GM23248 (cell line): Measurements from ENCODE around the gene ZBTB16. TPM values are rescaled to one million over a fixed set of nuclear protein-coding genes. Genes with fewer than 3 reads are reported as not detected.

Experiments used
- DNase-seq: peaks from one replicate; pipeline ENCODE4 v3.0.0-alpha.2; 2015
- H2AFZ ChIP-seq: fragments of 200-600 bp; sonication (generic); 2 replicates; pipeline ENCODE4 v1.6.1; 2016; ENCODE audit warnings: antibody characterized with exemption
- H3F3A ChIP-seq: fragments of 200-600 bp; sonication (generic); 2 replicates; pipeline ENCODE4 v1.6.1; 2016; ENCODE audit warnings: mild to moderate bottlenecking, antibody characterized with exemption, mixed run types; ENCODE audit not compliant: insufficient read depth
- H3K27ac ChIP-seq: fragments of 200-600 bp; sonication (generic); 2 replicates; pipeline ENCODE4 v1.5.1; 2016; ENCODE audit warnings: mild to moderate bottlenecking
- H3K27me3 ChIP-seq: fragments of 200-600 bp; sonication (generic); replicated peaks from 2 replicates; pipeline ENCODE4 v1.6.1; 2016; ENCODE audit warnings: mild to moderate bottlenecking; ENCODE audit not compliant: insufficient read depth
- H3K36me3 ChIP-seq: fragments of 200-600 bp; sonication (generic); 2 replicates; pipeline ENCODE4 v1.6.1; 2016; ENCODE audit warnings: low read depth, mild to moderate bottlenecking
- H3K4me1 ChIP-seq: fragments of 200-600 bp; sonication (generic); 2 replicates; pipeline ENCODE4 v1.6.1; 2016; ENCODE audit warnings: mild to moderate bottlenecking; ENCODE audit not compliant: insufficient read depth
- H3K4me2 ChIP-seq: fragments of 200-600 bp; sonication (generic); one replicate; pipeline ENCODE4 v1.6.1; 2016; ENCODE audit warnings: mild to moderate bottlenecking; ENCODE audit not compliant: unreplicated experiment
- H3K4me3 ChIP-seq: fragments of 200-600 bp; sonication (generic); 2 replicates; pipeline ENCODE4 v1.5.1; 2016; ENCODE audit warnings: mild to moderate bottlenecking
- H3K79me2 ChIP-seq: fragments of 200-600 bp; sonication (generic); 2 replicates; pipeline ENCODE4 v1.6.1; 2016; ENCODE audit warnings: mild to moderate bottlenecking; ENCODE audit not compliant: insufficient read depth
- H3K9ac ChIP-seq: fragments of 200-600 bp; sonication (generic); 2 replicates; pipeline ENCODE4 v1.6.1; 2016; ENCODE audit warnings: mild to moderate bottlenecking
- H3K9me2 ChIP-seq: fragments of 200-600 bp; sonication (generic); 2 replicates; pipeline ENCODE4 v1.6.1; 2016; ENCODE audit warnings: mixed run types, mild to moderate bottlenecking, moderate library complexity; ENCODE audit not compliant: insufficient read depth
- H3K9me3 ChIP-seq: fragments of 200-600 bp; sonication (generic); one replicate; pipeline ENCODE4 v1.6.1; 2017; ENCODE audit warnings: low read depth
- H4K20me1 ChIP-seq: fragments of 200-600 bp; sonication (generic); 2 replicates; pipeline ENCODE4 v1.6.0; 2016; ENCODE audit not compliant: insufficient read depth
- EZH2 ChIP-seq: fragments of 200-600 bp; sonication (generic); IDR thresholded peaks from 2 replicates; pipeline ENCODE4 v1.6.1; 2018; ENCODE audit warnings: antibody characterized with exemption, mild to moderate bottlenecking; ENCODE audit not compliant: insufficient read depth, poor library complexity, severe bottlenecking
- EZH2phosphoT487 ChIP-seq: fragments of 200-600 bp; sonication (generic); IDR thresholded peaks from 2 replicates; pipeline ENCODE4 v1.6.1; 2018; ENCODE audit warnings: antibody characterized with exemption, moderate library complexity, mild to moderate bottlenecking, low read depth; ENCODE audit not compliant: insufficient read depth
- WGBS, 2 experiments: methylation state at CpG; one replicate each; pipeline ENCODE4 v1.1.6; 2015 to 2017; ENCODE audit warnings: low lambda C conversion rate in 2 of 2, low coverage in 1 of 2; ENCODE audit errors: missing lambda C conversion rate in 2 of 2; 5-methylcytosine and 5-hydroxymethylcytosine counted together
- in situ Hi-C: fragments of 300-500 bp; cut with MboI; formaldehyde crosslinking; loops from 2 replicates; pipeline ENCODE4 v1.15.0; 2020
- polyA plus RNA-seq: library from polyadenylated mRNA; unstranded; fragments of >200 nt; fragmentation: Nextera tagmentation; extraction: Ambion mirVana; gene quantifications from 2 replicates; pipeline ENCODE4 v1.2.1, GENCODE V29; 2016
- total RNA-seq: library from RNA; depleted of rRNA; stranded (reverse); fragments of >200 nt; shearing (Covaris generic); gene quantifications from 2 replicates; pipeline ENCODE4 v1.2.3, GENCODE V29; 2014

Gene ZBTB16
- total and polyA plus RNA-seq, 2 experiments from 2014 or later: not detected

- WGBS, 2 experiments: 22 to 29% methylated on average over 2 of the region's 2 CpGs
- in situ Hi-C loops: no loop called here
These were observed 132.4 kb downstream of the ZBTB16 start for GRCh38 chr11:114191893-114192292.

DNA sequence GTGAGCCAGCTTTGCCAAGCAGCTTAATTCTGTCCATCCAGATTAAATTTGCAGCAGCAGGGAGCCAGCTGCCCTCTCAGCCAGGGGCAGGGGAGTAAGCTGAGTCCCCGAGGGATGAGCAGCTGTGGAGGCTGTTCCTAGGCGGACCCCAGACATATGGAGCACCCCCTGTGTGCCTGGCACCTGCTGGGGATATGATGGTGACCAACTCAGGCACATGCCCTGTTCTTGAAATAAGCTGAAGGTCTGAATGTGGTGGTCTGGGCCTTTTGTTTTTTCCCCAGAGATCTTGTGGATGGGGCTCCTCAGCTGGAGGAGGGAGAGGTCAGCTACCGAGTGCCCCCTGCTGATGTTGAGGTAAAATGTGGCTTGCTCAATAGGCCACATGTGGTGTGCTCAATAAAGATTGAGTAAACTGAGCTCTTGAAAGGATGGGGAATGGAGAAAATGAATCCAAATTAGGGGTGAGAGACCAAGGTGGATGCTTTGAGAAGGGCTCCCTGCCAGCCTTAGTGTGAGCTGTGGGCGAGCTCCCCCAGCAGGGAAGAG, 133.4 kb downstream of the ZBTB16 start:
- H3K9me3 ChIP-seq: no peaks in the 10 kb centered on the region
- no peak for DNase-seq

More at GRCh38 chr11:114191893-114192292, 132.4 kb downstream of the ZBTB16 start:
- Histone ChIP-seq H3K9me3 (no peaks in the 10 kb centered on the region), H3K27ac (no peak overlapping the region), H3K4me2 (no peak overlapping the region), H3K4me1 (no peaks in the 10 kb centered on the region), H3K79me2 (no peaks in the 10 kb centered on the region), H3K27me3 (no peaks in the 10 kb centered on the region), H4K20me1 (no peaks in the 10 kb centered on the region), H2AFZ (no peak overlapping the region), H3K9me2 (no peaks in the 10 kb centered on the region), H3K9ac (no peak overlapping the region), H3K4me3 (no peak overlapping the region), H3F3A (no peaks in the 10 kb centered on the region), H3K36me3 (no peaks in the 10 kb centered on the region)
- DNase-seq: no peak
- no peak for TF ChIP-seq EZH2
- TF ChIP-seq EZH2phosphoT487: no peak

GRCh38 chr11:114193730-114194679, 134.5 kb downstream of the ZBTB16 start:
- Histone ChIP-seq H4K20me1 (no peaks in the 10 kb centered on the region), H3K27ac (no peak overlapping the region), H3K9me2 (no peaks in the 10 kb centered on the region), H2AFZ (no peak overlapping the region), H3F3A (0 out of 2 replicates have a peak, but pooled peaks cover 8% of the 10 kb centered on the region), H3K36me3 (no peaks in the 10 kb centered on the region), H3K9me3 (no peaks in the 10 kb centered on the region), H3K9ac (no peak overlapping the region), H3K4me3 (no peak overlapping the region), H3K79me2 (no peaks in the 10 kb centered on the region), H3K27me3 (no peaks in the 10 kb centered on the region), H3K4me1 (peaks cover 13% of the 10 kb centered on the region; the same call in 1 of the 2 replicates), H3K4me2 (no peak overlapping the region)
- no peak for DNase-seq
- in situ Hi-C loops: no loop called here
- WGBS, 2 experiments: 65 to 72% methylated on average over 10 of the region's 10 CpGs
- no peak for TF ChIP-seq EZH2phosphoT487
- TF ChIP-seq EZH2: no peak

More for the DNA sequence above, 133.4 kb downstream of the ZBTB16 start:
- Histone ChIP-seq H3K79me2 (no peaks in the 10 kb centered on the region), H3K27me3 (no peaks in the 10 kb centered on the region), H3K9ac (no peak overlapping the region), H2AFZ (no peak overlapping the region), H3K36me3 (no peaks in the 10 kb centered on the region), H4K20me1 (no peaks in the 10 kb centered on the region), H3K27ac (no peak overlapping the region), H3K4me2 (no peak overlapping the region), H3F3A (0 out of 2 replicates have a peak, but pooled peaks cover 1% of the 10 kb centered on the region), H3K4me1 (peaks cover 3% of the 10 kb centered on the region; the same call in 1 of the 2 replicates), H3K4me3 (no peak overlapping the region), H3K9me2 (no peaks in the 10 kb centered on the region)
- in situ Hi-C loops: no loop called here
- WGBS, 2 experiments: 47 to 48% methylated on average over 4 of the region's 4 CpGs
- TF ChIP-seq EZH2: no peak
- no peak for TF ChIP-seq EZH2phosphoT487

DNA sequence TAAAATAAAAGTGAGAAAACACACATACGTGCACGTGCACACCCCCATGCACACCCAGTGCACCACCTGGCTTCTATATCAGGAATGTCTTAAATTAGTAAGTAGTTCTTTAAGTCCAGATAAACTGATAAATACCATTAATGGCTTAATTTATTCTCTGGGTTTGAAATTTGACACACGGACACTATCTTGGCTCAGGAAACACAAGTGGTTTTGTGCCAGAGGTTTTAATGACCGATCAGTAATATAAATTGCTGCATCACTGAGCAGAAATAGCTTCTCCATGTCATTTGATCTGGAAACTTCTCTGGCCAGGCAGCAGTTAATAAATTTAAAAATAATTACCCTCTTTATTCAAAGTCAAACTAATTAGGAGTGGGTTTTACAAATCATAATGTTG, 135.2 kb downstream of the ZBTB16 start:
- 0 out of 2 replicates have a peak, but pooled peaks cover 8% of the 10 kb centered on the region for H3F3A ChIP-seq
- 67 to 68% methylated on average over 4 of the region's 4 CpGs for WGBS, 2 experiments
- H3K9me2 ChIP-seq: no peaks in the 10 kb centered on the region
- peaks cover 13% of the 10 kb centered on the region; the same call in 1 of the 2 replicates for H3K4me1 ChIP-seq
- no peak overlapping the region for H3K4me3 ChIP-seq
- H3K9ac ChIP-seq: no peak overlapping the region
- H3K79me2 ChIP-seq: no peaks in the 10 kb centered on the region
- DNase-seq: no peak
- H3K27me3 ChIP-seq: no peaks in the 10 kb centered on the region
- H3K4me2 ChIP-seq: no peak overlapping the region
- TF ChIP-seq EZH2phosphoT487 (no peak), EZH2 (no peak)
- in situ Hi-C loops: no loop called here
- H3K9me3 ChIP-seq: no peaks in the 10 kb centered on the region
- H4K20me1 ChIP-seq: no peaks in the 10 kb centered on the region
- no peak overlapping the region for H3K27ac ChIP-seq
- H2AFZ ChIP-seq: no peak overlapping the region
- no peaks in the 10 kb centered on the region for H3K36me3 ChIP-seq
